Fibroblast of the aortic adventitia (primary cell): ENCODE data around the gene ADAR. TPM values are rescaled to one million over a fixed set of nuclear protein-coding genes. Genes with fewer than 3 reads are reported as not detected.
A peak's percentile ranks its signal among the peaks of the same experiment; 100 is the strongest.

ENCODE experiments used
- DNase-seq: peaks from one replicate; pipeline ENCODE4 v3.0.0-alpha.2; 2010; ENCODE audit warnings: low read depth
- H3K4me3 ChIP-seq: 2 replicates; pipeline ENCODE4 v1.5.1; 2011; ENCODE audit warnings: low read depth, mild to moderate bottlenecking, control low read depth, low read length, moderate library complexity
- total RNA-seq: library from RNA; depleted of rRNA; stranded (reverse); fragments of >200 nt; gene quantifications from 2 replicates; pipeline ENCODE4 v1.2.3, GENCODE V29; 2012; ENCODE audit warnings: low replicate concordance
- TF ChIP-seq, protein P1 (sequence below): IDR thresholded peaks from 2 replicates; pipeline ENCODE4 v1.5.1; 2011; ENCODE audit warnings: mild to moderate bottlenecking, low read length, control low read depth, inconsistent platforms; ENCODE audit not compliant: insufficient read depth

The ADAR gene
- total RNA-seq, 1 donor: 114 TPM

DNA sequence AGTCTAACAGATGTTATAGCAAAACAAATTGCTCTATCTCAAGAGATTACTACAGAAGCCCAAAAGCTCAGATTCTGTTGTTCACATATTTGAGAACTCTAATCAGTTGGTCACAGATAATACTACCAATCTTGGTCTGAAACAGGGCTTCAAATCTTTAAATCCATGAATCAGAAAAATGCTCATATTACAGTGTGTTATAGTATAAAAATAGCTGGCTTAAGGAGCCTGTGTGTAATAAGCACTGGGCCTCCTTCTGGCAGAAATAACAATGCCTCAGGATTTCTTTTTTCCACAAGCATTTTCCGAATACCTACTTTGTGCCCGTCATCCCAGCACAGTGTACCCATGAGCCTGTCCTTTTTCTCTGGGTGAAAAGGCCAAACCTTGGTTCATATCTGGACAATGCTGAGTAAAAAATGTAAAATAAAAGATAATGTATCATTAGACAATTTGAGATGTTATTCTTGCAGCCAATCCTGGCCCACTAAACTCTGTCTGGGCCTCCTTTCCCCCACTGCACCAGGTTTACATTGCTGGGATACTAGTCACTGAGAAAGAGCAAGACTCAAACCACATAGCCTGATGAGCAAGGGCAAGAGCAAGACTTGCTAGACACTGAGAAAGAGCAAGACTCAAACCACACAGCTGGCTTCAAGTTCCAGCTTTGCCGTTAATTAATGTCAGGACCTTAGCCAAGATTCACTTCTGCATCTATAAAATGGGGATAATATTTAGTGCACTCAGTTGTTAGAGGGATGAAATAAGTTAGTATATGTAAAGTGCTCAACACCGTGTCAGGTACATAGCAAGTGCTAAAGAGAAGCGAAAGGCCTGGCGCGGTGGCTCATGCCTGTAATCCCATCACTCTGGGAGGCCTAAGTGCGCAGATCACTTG lies 17.0 kb upstream of the ADAR start:
- TF ChIP-seq, protein P1, sequence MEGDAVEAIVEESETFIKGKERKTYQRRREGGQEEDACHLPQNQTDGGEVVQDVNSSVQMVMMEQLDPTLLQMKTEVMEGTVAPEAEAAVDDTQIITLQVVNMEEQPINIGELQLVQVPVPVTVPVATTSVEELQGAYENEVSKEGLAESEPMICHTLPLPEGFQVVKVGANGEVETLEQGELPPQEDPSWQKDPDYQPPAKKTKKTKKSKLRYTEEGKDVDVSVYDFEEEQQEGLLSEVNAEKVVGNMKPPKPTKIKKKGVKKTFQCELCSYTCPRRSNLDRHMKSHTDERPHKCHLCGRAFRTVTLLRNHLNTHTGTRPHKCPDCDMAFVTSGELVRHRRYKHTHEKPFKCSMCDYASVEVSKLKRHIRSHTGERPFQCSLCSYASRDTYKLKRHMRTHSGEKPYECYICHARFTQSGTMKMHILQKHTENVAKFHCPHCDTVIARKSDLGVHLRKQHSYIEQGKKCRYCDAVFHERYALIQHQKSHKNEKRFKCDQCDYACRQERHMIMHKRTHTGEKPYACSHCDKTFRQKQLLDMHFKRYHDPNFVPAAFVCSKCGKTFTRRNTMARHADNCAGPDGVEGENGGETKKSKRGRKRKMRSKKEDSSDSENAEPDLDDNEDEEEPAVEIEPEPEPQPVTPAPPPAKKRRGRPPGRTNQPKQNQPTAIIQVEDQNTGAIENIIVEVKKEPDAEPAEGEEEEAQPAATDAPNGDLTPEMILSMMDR: no peak
- peak; percentile 62 for DNase-seq
- H3K4me3 ChIP-seq: no peak overlapping the region

GRCh38 chr1:154623358-154623757 lies 15.4 kb upstream of the ADAR start:
- TF ChIP-seq, protein P1: no peak
- H3K4me3 ChIP-seq: no peak overlapping the region
- no peak for DNase-seq

- TF ChIP-seq, protein P1: no peak
- DNase-seq: no peak
- H3K4me3 ChIP-seq: no peak overlapping the region
These were observed 14.6 kb upstream of the ADAR start for GRCh38 chr1:154622503-154623039.

GRCh38 chr1:154621875-154622274 lies 13.9 kb upstream of the ADAR start:
- DNase-seq: no peak
- H3K4me3 ChIP-seq: no peak overlapping the region
- TF ChIP-seq, protein P1: no peak

DNA sequence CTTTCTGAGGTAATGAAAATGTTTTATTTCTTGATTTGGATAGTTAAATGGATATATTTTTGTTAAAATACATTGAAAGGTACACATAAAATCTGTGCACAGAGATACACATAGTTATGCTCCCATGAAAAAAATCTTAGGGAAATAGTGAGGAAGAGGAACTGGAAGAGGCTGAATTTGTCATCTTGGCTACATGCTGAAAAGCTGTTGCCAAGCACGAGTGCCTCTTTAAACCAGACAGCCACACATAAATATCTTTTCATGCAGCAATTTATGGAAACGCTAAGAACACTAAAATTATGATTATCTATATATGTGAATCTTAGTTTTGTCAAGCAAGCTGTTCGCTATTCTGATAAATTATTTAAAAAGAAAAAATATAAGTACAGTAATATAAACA lies 12.8 kb upstream of the ADAR start:
- DNase-seq: no peak
- TF ChIP-seq, protein P1: no peak
- H3K4me3 ChIP-seq: no peak overlapping the region

DNA sequence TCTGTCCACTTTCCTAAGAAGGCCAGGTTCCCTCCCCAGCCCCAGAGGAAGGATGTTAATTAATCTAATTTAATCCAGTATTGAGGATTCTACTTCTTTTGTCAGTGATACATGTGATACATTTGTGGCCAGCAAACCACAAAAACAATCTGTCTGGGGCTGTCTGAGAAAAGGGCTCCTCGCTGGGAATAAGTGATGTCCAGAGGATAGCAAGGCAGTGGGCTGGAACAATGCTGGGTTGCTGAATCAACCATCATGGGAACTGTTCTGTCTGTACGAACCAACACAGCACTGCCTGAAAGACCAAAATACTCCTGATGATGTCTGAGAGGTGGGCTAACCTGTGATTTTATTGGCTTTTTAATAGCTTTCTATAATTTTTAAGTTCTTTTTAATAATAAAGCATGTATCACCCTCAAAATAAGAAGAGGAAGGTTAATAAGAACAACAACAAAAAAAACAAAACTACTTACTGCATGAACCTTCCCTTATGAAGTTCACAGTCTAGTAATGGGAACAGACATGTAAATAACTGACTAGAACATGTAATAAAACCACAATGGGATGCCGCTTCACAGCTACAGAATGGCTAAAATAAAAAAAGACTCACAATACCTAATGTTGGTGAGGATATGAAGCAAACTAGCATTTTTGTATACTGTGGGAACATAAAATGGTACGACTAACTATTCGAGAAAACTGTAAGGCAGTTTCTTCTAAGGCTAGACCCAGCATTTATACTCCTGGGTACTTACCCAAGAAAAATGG lies 11.4 kb upstream of the ADAR start:
- DNase-seq: no peak
- TF ChIP-seq, protein P1: no peak

More for the DNA sequence above, 11.4 kb upstream of the ADAR start:
- no peak overlapping the region for H3K4me3 ChIP-seq
